ENCODE results near the gene DNAH7.
"Not testable (repeated sequence)": the region's sequence is repeated elsewhere in the genome, so short reads cannot be mapped to it uniquely, and the experiment has no call there.

DNAH7 gene

GRCh38 chr2:195934484-195934883, 134.2 kb downstream of the DNAH7 start:
- no peak for TF ChIP-seq CTCF (conservative IDR thresholded peaks at IDR 0.05; ENCODE audit: low read depth, low read length)
- H3K4me3 ChIP-seq (ENCODE audit: low read length), result no peak overlapping the region
- no peak for DNase-seq (ENCODE audit: low read depth)

GRCh38 chr2:195929531-195929930, 139.1 kb downstream of the DNAH7 start:
- H3K4me3 ChIP-seq (ENCODE audit: low read length), result no peak overlapping the region
- no peak for DNase-seq (ENCODE audit: low read depth)
- TF ChIP-seq CTCF (conservative IDR thresholded peaks at IDR 0.05; ENCODE audit: low read depth, low read length), result no peak

GRCh38 chr2:195925120-195925519, 143.5 kb downstream of the DNAH7 start:
- DNase-seq (ENCODE audit: low read depth), result no peak
- no peak for TF ChIP-seq CTCF (conservative IDR thresholded peaks at IDR 0.05; ENCODE audit: low read depth, low read length)
- no peak overlapping the region for H3K4me3 ChIP-seq (ENCODE audit: low read length)

- no peak overlapping the region for H3K4me3 ChIP-seq (ENCODE audit: low read length)
- no peak for DNase-seq (ENCODE audit: low read depth)
- no peak for TF ChIP-seq CTCF (conservative IDR thresholded peaks at IDR 0.05; ENCODE audit: low read depth, low read length)
These were observed 144.7 kb downstream of the DNAH7 start for GRCh38 chr2:195923889-195924288.

- H3K4me3 ChIP-seq (ENCODE audit: low read length); DNase-seq (ENCODE audit: low read depth): not testable (repeated sequence)
These were observed 151.5 kb downstream of the DNAH7 start for GRCh38 chr2:195917021-195917600.

- no peak for DNase-seq (ENCODE audit: low read depth)
These were observed 156.6 kb downstream of the DNAH7 start for GRCh38 chr2:195912079-195912478.

GRCh38 chr2:195910570-195910969, 158.1 kb downstream of the DNAH7 start:
- no peak overlapping the region for H3K4me3 ChIP-seq (ENCODE audit: low read length)
- no peak for TF ChIP-seq CTCF (conservative IDR thresholded peaks at IDR 0.05; ENCODE audit: low read depth, low read length)
- DNase-seq (ENCODE audit: low read depth), result no peak

More at GRCh38 chr2:195912079-195912478, 156.6 kb downstream of the DNAH7 start:
- H3K4me3 ChIP-seq (ENCODE audit: low read length), result no peak overlapping the region
- no peak for TF ChIP-seq CTCF (conservative IDR thresholded peaks at IDR 0.05; ENCODE audit: low read depth, low read length)

- no peak for TF ChIP-seq CTCF (conservative IDR thresholded peaks at IDR 0.05; ENCODE audit: low read depth, low read length)
- H3K4me3 ChIP-seq (ENCODE audit: low read length), result no peak overlapping the region
- no peak for DNase-seq (ENCODE audit: low read depth)
These were observed 158.7 kb downstream of the DNAH7 start for GRCh38 chr2:195909926-195910325.

Data from retinal pigment epithelial cell (primary cell).